DMS153 treated with DMSO at 0.1 percent for 48 hours (cell line): ENCODE results near the gene ANGPTL1.

ENCODE experiments used
- DNase-seq: peaks from one replicate; lab custom pipeline; 2025; ENCODE audit not compliant: unreplicated experiment; lab: John Stamatoyannopoulos, UW

ANGPTL1 gene

GRCh38 chr1:178870944-178871343 is at the start of gene ANGPTL1:
Gene ANGPTL1, minus strand, starts transcription at chr1:178871077. Its CDS starts 5,301 bp downstream, at chr1:178865776.
- no peak for DNase-seq

GRCh38 chr1:178919581-178919980 is 48.7 kb upstream of the ANGPTL1 start:
- no peak for DNase-seq

GRCh38 chr1:178918955-178919354 is 48.1 kb upstream of the ANGPTL1 start:
- DNase-seq = no peak

GRCh38 chr1:178918308-178918707 is 47.4 kb upstream of the ANGPTL1 start:
- DNase-seq = no peak

- DNase-seq = no peak
These were observed 45.7 kb upstream of the ANGPTL1 start for GRCh38 chr1:178916448-178917174.

- DNase-seq = no peak
These were observed 41.7 kb upstream of the ANGPTL1 start for GRCh38 chr1:178912597-178912996.

- no peak for DNase-seq
These were observed 39.1 kb upstream of the ANGPTL1 start for GRCh38 chr1:178910023-178910422.

- no peak for DNase-seq
These were observed 37.5 kb upstream of the ANGPTL1 start for GRCh38 chr1:178908358-178908757.

GRCh38 chr1:178901482-178902125 is 30.7 kb upstream of the ANGPTL1 start:
- no peak for DNase-seq

- DNase-seq = no peak
These were observed 28.5 kb upstream of the ANGPTL1 start for GRCh38 chr1:178899402-178899801.

GRCh38 chr1:178898401-178898800 is 27.5 kb upstream of the ANGPTL1 start:
- no peak for DNase-seq

- no peak for DNase-seq
These were observed 25.1 kb upstream of the ANGPTL1 start for GRCh38 chr1:178895928-178896327.

GRCh38 chr1:178886551-178886950 is 15.7 kb upstream of the ANGPTL1 start:
- DNase-seq = no peak

- DNase-seq = no peak
These were observed 15.0 kb upstream of the ANGPTL1 start for GRCh38 chr1:178885869-178886268.

- DNase-seq = no peak
These were observed 11.1 kb upstream of the ANGPTL1 start for GRCh38 chr1:178881950-178882349.

GRCh38 chr1:178877896-178878295 is 7.0 kb upstream of the ANGPTL1 start:
- DNase-seq = no peak

- DNase-seq = no peak
These were observed 5.1 kb upstream of the ANGPTL1 start for GRCh38 chr1:178875936-178876335.

- no peak for DNase-seq
These were observed 4.1 kb upstream of the ANGPTL1 start for GRCh38 chr1:178874966-178875365.

GRCh38 chr1:178871551-178872320 is 859 bp upstream of the ANGPTL1 start:
- DNase-seq = no peak

GRCh38 chr1:178870221-178870620 is 656 bp downstream of the ANGPTL1 start:
- no peak for DNase-seq

- no peak for DNase-seq
These were observed 1.7 kb downstream of the ANGPTL1 start for GRCh38 chr1:178869119-178869697.

- DNase-seq = no peak
These were observed 2.2 kb downstream of the ANGPTL1 start for GRCh38 chr1:178868706-178869105.
